ENCODE results near the gene DGKE.
A peak's percentile ranks its signal among the peaks of the same experiment; 100 is the strongest.

The DGKE gene

GRCh38 chr17:56833809-56834379 is at the start of gene DGKE, which contains the start of gene C17orf67:
TSS of gene DGKE (plus strand) at chr17:56834151. CDS start at chr17:56834796, 645 bp downstream.
TSS of gene C17orf67 (minus strand) at chr17:56833920. CDS start at chr17:56815810, 18,110 bp downstream.
- peak; percentile 98 for DNase-seq

- DNase-seq, result no peak
These were observed 48.5 kb upstream of the DGKE start for GRCh38 chr17:56785405-56785804.

GRCh38 chr17:56785997-56786680 is 47.8 kb upstream of the DGKE start:
- no peak for DNase-seq

- peak; percentile 95 for DNase-seq
These were observed 46.9 kb upstream of the DGKE start for GRCh38 chr17:56786989-56787482.

GRCh38 chr17:56792267-56792666 is 41.7 kb upstream of the DGKE start:
- DNase-seq, result no peak

GRCh38 chr17:56793531-56793930 is 40.4 kb upstream of the DGKE start:
- DNase-seq, result no peak

GRCh38 chr17:56793957-56794356 is 40.0 kb upstream of the DGKE start:
- peak; percentile 49 for DNase-seq

- DNase-seq, result no peak
These were observed 38.6 kb upstream of the DGKE start for GRCh38 chr17:56795221-56795865.

GRCh38 chr17:56796536-56796935 is 37.4 kb upstream of the DGKE start:
- DNase-seq, result no peak

GRCh38 chr17:56798916-56799315 is 35.0 kb upstream of the DGKE start:
- DNase-seq, result no peak

GRCh38 chr17:56801459-56802178 is 32.3 kb upstream of the DGKE start:
- no peak for DNase-seq

- DNase-seq, result no peak
These were observed 30.9 kb upstream of the DGKE start for GRCh38 chr17:56803071-56803470.

GRCh38 chr17:56804454-56804853 is 29.5 kb upstream of the DGKE start:
- DNase-seq, result no peak

- no peak for DNase-seq
These were observed 27.0 kb upstream of the DGKE start for GRCh38 chr17:56806949-56807348.

- DNase-seq, result no peak
These were observed 26.2 kb upstream of the DGKE start for GRCh38 chr17:56807723-56808122.

GRCh38 chr17:56808503-56808902 is 25.4 kb upstream of the DGKE start:
- DNase-seq, result no peak

- DNase-seq, result no peak
These were observed 24.7 kb upstream of the DGKE start for GRCh38 chr17:56809106-56809819.

- DNase-seq, result no peak
These were observed 24.2 kb upstream of the DGKE start for GRCh38 chr17:56809820-56810179.

- DNase-seq, result no peak
These were observed 23.6 kb upstream of the DGKE start for GRCh38 chr17:56810343-56810742.

- DNase-seq, result no peak
These were observed 22.8 kb upstream of the DGKE start for GRCh38 chr17:56810891-56811775.

- DNase-seq, result no peak
These were observed 21.0 kb upstream of the DGKE start for GRCh38 chr17:56812901-56813388.

GRCh38 chr17:56815711-56816110 is 18.2 kb upstream of the DGKE start:
- no peak for DNase-seq
